Measurements from ENCODE around the gene VTN.
A peak's percentile ranks its signal among the peaks of the same experiment; 100 is the strongest.

VTN gene

GRCh38 chr17:28395968-28396367 is 25.9 kb upstream of the VTN start:
- no peak for DNase-seq (ENCODE audit: low read depth in 1 of 2, low spot score in 1 of 2)

- DNase-seq (ENCODE audit: low read depth in 1 of 2, low spot score in 1 of 2), result no peak
Measured at GRCh38 chr17:28395426-28395825, 25.3 kb upstream of the VTN start.

- no peak for DNase-seq (ENCODE audit: low read depth in 1 of 2, low spot score in 1 of 2)
Measured at GRCh38 chr17:28394337-28395116, 24.4 kb upstream of the VTN start.

GRCh38 chr17:28392491-28392890 is 22.4 kb upstream of the VTN start:
- DNase-seq (ENCODE audit: low read depth in 1 of 2, low spot score in 1 of 2), result no peak

- DNase-seq (ENCODE audit: low read depth in 1 of 2, low spot score in 1 of 2), result no peak
Measured at GRCh38 chr17:28391401-28391800, 21.3 kb upstream of the VTN start.

- no peak for DNase-seq (ENCODE audit: low read depth in 1 of 2, low spot score in 1 of 2)
Measured at GRCh38 chr17:28390984-28391383, 20.9 kb upstream of the VTN start.

- no peak for DNase-seq (ENCODE audit: low read depth in 1 of 2, low spot score in 1 of 2)
Measured at GRCh38 chr17:28390563-28390962, 20.5 kb upstream of the VTN start.

- DNase-seq (ENCODE audit: low read depth in 1 of 2, low spot score in 1 of 2), result no peak
Measured at GRCh38 chr17:28390141-28390540, 20.0 kb upstream of the VTN start.

- no peak for DNase-seq (ENCODE audit: low read depth in 1 of 2, low spot score in 1 of 2)
Measured at GRCh38 chr17:28388106-28388505, 18.0 kb upstream of the VTN start.

- DNase-seq (ENCODE audit: low read depth in 1 of 2, low spot score in 1 of 2), result no peak
Measured at GRCh38 chr17:28386391-28386790, 16.3 kb upstream of the VTN start.

- no peak for DNase-seq (ENCODE audit: low read depth in 1 of 2, low spot score in 1 of 2)
Measured at GRCh38 chr17:28385406-28385805, 15.3 kb upstream of the VTN start.

- no peak for DNase-seq (ENCODE audit: low read depth in 1 of 2, low spot score in 1 of 2)
Measured at GRCh38 chr17:28385037-28385400, 14.9 kb upstream of the VTN start.

- DNase-seq (ENCODE audit: low read depth in 1 of 2, low spot score in 1 of 2), result peak; percentile 25 to 44
Measured at GRCh38 chr17:28384281-28385036, 14.4 kb upstream of the VTN start.

- DNase-seq (ENCODE audit: low read depth in 1 of 2, low spot score in 1 of 2), result no peak
Measured at GRCh38 chr17:28381141-28381825, 11.2 kb upstream of the VTN start.

- DNase-seq (ENCODE audit: low read depth in 1 of 2, low spot score in 1 of 2), result no peak
Measured at GRCh38 chr17:28379814-28380801, 10.0 kb upstream of the VTN start.

GRCh38 chr17:28372945-28373274 is 2.8 kb upstream of the VTN start:
- no peak for DNase-seq (ENCODE audit: low read depth in 1 of 2, low spot score in 1 of 2)

GRCh38 chr17:28372203-28372944 is 2.3 kb upstream of the VTN start:
- DNase-seq (ENCODE audit: low read depth in 1 of 2, low spot score in 1 of 2), result no peak

- peak; percentile 51 to 75 for DNase-seq (ENCODE audit: low read depth in 1 of 2, low spot score in 1 of 2)
Measured at GRCh38 chr17:28371245-28372202, 1.4 kb upstream of the VTN start, which contains the start of gene SARM1. SARM1 (plus strand) TSS chr17:28371694; CDS start chr17:28372033, 339 bp downstream.

GRCh38 chr17:28370744-28371103 is 617 bp upstream of the VTN start:
- no peak for DNase-seq (ENCODE audit: low read depth in 1 of 2, low spot score in 1 of 2)
